PC-9 (cell line): ENCODE measurements around the gene CTDNEP1.

Experiments used
- EZH2 ChIP-seq: fragments of 200-600 bp; sonication (generic); IDR thresholded peaks from 2 replicates; pipeline ENCODE4 v1.8.0; 2017; ENCODE audit warnings: antibody characterized with exemption, low read depth
- TF ChIP-seq, protein P1 (sequence below): fragments of 200-600 bp; sonication (generic); conservative IDR thresholded peaks from 2 replicates; pipeline ENCODE4 v1.6.1; 2017; ENCODE audit warnings: mixed run types, antibody characterized with exemption, mild to moderate bottlenecking, moderate library complexity

DNA sequence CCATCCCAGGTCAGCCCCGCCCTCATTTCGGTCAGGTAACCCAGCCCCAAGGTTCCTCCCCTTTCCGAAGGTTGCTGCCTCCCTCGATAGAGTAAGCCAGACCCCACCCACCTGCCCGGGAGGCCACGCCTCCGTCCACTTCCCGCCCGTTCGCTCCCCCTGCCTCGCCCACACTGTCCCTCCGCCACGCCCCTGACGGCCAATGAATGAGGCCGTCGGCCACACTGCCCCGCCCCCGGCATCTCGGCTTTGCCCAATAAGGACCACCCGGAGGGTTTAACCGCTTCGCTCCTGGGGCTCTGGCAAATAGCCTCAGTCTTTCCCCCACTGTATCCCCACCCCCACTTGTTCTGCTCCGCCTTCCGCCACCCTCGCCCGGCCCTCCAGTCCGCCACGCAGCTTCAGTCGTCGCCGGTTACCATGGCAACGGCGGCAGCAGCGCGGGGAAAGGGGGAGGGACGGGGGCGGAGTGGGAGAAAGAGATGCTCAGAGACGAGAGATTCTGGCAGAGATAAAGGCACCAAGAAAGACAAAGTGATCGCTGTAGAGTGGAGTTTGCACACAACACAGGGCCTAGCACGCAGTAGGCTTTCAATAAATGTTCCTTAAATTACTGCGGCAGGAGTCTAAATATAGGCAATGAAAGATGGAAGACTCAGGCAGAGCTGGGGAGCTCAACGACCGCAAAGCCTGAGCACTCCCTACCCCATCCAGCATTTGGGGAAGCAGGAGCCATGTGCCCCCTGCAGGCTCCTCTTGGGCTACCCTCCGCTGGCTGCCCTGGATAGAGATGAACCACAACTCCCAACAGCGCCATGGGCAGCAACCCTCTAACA, 37.0 kb downstream of the CTDNEP1 start:
- TF ChIP-seq, protein P1, sequence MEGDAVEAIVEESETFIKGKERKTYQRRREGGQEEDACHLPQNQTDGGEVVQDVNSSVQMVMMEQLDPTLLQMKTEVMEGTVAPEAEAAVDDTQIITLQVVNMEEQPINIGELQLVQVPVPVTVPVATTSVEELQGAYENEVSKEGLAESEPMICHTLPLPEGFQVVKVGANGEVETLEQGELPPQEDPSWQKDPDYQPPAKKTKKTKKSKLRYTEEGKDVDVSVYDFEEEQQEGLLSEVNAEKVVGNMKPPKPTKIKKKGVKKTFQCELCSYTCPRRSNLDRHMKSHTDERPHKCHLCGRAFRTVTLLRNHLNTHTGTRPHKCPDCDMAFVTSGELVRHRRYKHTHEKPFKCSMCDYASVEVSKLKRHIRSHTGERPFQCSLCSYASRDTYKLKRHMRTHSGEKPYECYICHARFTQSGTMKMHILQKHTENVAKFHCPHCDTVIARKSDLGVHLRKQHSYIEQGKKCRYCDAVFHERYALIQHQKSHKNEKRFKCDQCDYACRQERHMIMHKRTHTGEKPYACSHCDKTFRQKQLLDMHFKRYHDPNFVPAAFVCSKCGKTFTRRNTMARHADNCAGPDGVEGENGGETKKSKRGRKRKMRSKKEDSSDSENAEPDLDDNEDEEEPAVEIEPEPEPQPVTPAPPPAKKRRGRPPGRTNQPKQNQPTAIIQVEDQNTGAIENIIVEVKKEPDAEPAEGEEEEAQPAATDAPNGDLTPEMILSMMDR: peak; percentile 68
- no peak for TF ChIP-seq EZH2
